Measurements from ENCODE around the gene PTBP1. TPM values are rescaled to one million over a fixed set of nuclear protein-coding genes. Genes with fewer than 3 reads are reported as not detected.
"Not testable (repeated sequence)": the region's sequence is repeated elsewhere in the genome, so short reads cannot be mapped to it uniquely, and the experiment has no call there.

PTBP1 gene
- total RNA-seq, 1 donor from 2014 or later, result 550 TPM

DNA sequence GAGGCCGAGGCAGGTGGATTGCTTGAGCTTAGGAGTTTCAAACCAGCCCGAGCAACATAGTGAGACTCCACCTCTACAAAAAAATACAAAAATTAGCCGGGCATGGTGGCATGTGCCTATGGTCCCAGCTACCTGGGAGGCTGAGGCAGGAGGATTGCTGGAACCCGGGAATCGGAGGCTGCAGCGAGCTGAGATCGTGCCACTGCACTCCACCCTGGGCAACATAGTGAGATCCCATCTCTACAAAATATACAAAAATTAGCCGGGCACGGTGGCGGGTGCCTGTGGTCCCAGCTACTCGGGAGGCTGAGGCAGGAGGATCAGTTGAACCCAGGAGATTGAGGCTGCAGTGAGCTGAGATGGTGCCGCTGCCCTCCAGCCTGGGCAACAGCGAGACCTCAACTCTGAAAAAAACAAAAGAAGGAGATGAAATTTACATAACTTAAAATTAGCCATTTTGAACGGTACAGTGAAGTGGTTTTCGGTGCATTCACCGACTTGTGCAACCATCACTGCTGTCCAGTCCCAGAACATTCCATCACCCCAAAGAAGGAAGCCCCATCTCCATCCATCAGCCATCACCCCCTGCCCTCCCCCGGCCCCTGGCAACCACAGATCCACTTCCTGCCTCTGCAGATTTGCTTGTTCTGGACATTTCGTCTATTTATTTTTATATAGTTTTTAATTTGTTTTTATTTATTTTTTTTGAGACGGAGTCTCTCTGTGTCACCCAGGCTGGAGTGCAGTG, 28.8 kb downstream of the PTBP1 start:
- intact Hi-C loops (cut with micrococcal nuclease), result no loop called here

GRCh38 chr19:827314-827709, 30.1 kb downstream of the PTBP1 start:
- intact Hi-C loops (cut with micrococcal nuclease), result no loop called here

DNA sequence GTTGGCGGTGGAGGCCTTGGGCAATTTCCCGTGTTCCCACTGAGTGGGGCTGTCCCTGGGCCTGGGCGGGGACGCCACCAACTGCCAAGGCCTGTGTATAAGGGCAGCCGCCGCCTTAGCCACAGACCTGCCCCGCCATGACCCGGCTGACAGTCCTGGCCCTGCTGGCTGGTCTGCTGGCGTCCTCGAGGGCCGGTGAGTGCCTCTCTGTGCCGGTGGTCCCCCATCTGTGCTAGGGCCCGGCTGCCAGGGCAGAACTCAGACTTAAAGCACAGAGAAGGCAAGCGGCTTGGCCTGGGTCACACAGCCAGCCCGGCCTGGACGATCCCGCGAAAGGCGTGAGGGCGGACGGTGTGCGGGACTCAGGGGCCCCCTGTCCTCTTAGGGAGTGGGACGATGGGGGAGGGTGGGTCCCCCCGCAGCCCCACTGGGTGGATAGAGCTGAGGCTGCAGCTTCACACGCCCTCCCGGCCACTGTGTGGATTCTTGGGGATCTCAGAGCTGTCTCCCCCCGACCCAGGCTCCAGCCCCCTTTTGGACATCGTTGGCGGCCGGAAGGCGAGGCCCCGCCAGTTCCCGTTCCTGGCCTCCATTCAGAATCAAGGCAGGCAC, 30.6 kb downstream of the PTBP1 start, which contains the start of gene AZU1:
Gene AZU1 (plus strand): TSS at position 128 of the 612 bp plus-strand sequence. CDS start 10 bp downstream, at position 138.
- intact Hi-C loops (cut with micrococcal nuclease), result no loop called here

DNA sequence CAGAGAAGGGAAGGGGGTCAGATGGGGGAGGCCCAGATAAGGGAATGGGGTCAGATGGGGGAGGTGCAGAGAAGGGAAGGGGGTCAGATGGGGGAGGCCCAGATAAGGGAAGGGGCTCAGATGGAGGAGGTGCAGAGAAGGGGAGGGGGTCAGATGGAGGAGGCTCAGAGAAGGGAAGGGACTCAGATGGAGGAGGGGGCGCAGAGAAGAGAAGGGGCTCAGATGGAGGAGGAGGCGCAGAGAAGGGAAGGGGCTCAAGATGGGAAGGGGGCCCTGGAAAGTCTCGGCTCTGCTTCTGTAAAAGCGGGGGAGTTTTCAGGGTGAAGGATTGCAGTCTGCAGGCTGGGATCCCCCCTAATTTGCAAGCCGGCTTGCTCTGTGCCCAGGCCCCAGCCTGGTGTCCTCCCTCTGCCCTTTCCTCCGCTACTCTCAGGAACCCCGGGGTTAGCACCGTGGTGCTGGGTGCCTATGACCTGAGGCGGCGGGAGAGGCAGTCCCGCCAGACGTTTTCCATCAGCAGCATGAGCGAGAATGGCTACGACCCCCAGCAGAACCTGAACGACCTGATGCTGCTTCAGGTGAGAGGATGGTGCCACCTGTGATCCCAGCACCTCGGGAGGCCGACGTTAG, 32.0 kb downstream of the PTBP1 start:
- intact Hi-C loops (cut with micrococcal nuclease), result no loop called here

- intact Hi-C loops (cut with micrococcal nuclease), result no loop called here
Measured at GRCh38 chr19:831407-832369, 34.4 kb downstream of the PTBP1 start.

- intact Hi-C loops (cut with micrococcal nuclease), result no loop called here
Measured at GRCh38 chr19:834216-834615, 37.0 kb downstream of the PTBP1 start.

DNA sequence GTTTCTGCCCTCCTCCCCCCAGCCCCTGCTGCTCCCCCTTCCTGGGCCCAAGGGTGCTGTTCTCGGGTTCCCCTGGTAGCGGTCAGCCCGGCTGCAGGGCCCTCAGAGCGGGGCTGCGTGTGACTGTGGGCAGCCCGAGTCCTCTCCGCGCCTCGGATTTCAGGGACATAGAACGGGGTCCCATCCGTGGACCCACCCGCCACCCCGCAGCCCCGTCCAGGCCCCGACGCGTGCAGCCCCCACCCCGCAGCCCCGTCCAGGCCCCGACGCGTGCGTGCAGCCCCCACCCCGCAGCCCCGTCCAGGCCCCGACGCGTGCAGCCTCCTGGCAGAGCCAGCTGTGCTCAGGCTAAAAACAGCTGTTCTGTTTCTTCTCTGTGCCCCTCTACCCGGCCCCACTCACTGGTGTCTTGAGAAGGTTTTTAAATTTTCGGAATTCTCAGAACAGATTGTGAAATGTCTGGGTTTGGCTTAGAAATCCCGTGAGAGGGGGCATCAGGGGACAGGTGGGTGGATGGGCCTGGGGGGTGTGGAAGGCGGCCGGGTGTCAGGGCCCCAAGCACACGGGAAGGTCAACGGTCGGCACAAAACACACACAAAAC, 38.1 kb downstream of the PTBP1 start:
- intact Hi-C loops (cut with micrococcal nuclease), result no loop called here

- intact Hi-C loops (cut with micrococcal nuclease), result no loop called here
Measured at GRCh38 chr19:840519-841206, 43.4 kb downstream of the PTBP1 start, which contains the start of gene PRTN3. TSS of gene PRTN3 (plus strand) at chr19:840999. CDS start at chr19:841009, 10 bp downstream.

- intact Hi-C loops (cut with micrococcal nuclease), result not testable (repeated sequence)
Measured at GRCh38 chr19:842802-843179, 45.5 kb downstream of the PTBP1 start.

DNA sequence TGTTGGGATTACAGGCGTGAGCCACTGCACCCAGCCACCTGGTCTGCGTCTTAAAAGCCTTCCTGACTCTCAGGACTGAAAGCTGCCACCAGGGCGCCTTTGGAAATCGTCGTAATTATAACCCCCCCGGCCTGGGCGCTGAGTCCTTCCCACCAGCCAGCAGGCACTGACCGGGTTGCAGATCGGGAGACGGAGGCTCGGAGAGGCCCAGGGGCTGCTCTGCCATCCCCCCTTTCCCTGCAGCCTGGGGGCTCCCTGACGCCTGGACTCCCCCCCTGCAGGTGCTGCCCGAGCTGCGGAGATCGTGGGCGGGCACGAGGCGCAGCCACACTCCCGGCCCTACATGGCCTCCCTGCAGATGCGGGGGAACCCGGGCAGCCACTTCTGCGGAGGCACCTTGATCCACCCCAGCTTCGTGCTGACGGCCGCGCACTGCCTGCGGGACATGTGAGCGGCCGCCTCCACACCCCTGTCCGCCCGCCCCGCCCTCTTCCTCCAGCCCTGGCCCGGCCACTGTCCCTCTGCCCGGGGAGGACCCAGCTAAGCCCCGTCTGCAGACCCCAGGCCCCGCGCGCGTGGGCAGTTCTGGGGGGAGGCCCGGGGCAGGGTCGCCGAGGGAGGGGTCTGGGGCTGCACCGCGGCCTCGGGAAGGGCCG, 46.1 kb downstream of the PTBP1 start:
- intact Hi-C loops (cut with micrococcal nuclease), result no loop called here

GRCh38 chr19:843836-844545, 46.7 kb downstream of the PTBP1 start:
- intact Hi-C loops (cut with micrococcal nuclease), result no loop called here

DNA sequence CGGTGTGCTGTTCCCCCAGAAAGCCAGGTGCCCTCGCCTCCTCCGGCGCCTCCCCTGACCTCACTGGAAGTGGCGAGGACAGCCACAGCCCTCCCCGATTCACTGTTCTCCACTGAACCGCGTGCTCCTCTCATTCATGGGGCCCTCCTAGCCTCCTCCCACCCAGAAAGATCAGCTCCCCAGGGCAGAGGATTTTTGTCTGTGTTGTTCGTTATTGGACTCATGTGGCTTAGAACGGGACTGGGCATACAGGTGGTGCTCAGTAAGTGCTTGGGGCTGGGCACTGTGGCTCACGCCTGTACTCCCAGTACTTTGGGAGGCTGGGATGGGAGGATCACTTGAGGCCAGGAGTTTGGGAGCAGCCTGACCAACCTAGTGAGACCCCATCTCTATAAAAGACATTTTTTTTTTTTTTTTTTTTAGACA, 47.3 kb downstream of the PTBP1 start:
- intact Hi-C loops (cut with micrococcal nuclease), result no loop called here

DNA sequence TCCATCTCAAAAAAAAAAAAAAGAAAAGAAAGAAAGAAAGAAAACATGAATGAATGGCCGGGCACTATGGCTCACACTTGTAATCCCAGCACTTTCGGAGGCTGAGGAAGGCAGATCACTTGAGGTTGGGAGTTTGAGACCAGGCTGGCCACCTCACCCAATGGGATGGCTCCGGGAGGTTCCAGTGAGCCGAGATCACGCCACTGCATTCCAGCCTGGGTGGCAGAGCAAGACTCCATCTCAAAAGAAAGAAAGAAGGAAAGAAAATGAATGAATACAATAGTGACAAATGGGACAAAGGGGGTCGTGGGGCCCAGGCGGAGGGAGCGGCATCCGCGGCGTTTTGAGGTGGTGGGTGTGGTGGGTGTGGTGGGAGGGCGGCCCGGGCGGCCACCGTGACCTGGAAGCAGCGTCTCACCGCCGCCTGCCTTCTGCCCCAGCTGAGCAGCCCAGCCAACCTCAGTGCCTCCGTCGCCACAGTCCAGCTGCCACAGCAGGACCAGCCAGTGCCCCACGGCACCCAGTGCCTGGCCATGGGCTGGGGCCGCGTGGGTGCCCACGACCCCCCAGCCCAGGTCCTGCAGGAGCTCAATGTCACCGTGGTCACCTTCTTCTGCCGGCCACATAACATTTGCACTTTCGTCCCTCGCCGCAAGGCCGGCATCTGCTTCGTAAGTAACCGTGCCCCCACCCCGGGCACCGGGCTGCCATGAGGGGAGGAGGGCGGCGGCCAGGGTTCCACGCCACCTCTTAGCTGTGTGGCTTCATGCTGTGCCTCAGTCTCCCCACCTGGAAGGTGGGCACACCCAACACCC, 48.7 kb downstream of the PTBP1 start:
- intact Hi-C loops (cut with micrococcal nuclease), result no loop called here

DNA sequence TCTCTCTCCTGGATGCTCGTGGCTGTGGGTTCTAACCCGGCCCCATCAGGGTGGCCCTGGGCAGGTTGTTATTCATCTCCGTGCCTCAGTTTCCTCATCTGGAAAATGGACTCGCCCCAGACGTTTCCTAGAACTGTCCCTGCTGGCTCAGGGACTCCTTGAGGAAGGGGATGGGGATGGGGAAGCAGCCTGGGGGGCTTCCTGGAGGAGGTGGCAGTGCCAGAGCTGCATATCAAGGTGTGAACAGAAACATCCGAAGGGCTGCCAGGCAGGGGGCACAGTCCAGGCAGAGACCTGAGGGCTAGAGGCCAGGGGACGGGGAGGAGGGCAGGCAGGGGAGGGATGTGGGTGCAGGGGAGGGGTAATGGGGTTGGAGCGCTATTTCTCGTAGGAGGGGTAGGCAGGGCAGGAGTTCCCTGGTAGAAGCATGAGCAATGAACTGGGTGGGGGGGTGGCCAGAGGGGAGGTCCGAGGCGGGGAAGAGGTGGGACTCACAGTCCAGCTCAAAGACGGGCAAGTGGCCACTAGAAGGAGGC, 51.2 kb downstream of the PTBP1 start:
- intact Hi-C loops (cut with micrococcal nuclease), result no loop called here

GRCh38 chr19:849195-849594, 51.9 kb downstream of the PTBP1 start:
- intact Hi-C loops (cut with micrococcal nuclease), result not testable (repeated sequence)

GRCh38 chr19:850221-850978, 53.1 kb downstream of the PTBP1 start:
- intact Hi-C loops (cut with micrococcal nuclease), result no loop called here

GRCh38 chr19:850979-851335, 53.7 kb downstream of the PTBP1 start:
- intact Hi-C loops (cut with micrococcal nuclease), result no loop called here

All from T-helper 1 cell treated with Interleukin-12 subunit alpha and Interleukin-12 subunit beta and Interleukin-4 antibody, amounts not matched to agents 30 ng/mL and 1 ng/mL, for 36 hours (primary cell).